ENCODE results near the gene SLC6A18.
"Not testable (repeated sequence)": the region's sequence is repeated elsewhere in the genome, so short reads cannot be mapped to it uniquely, and the experiment has no call there.

GRCh38 chr5:1275397-1276391, 50.5 kb downstream of the SLC6A18 start:
- TF ChIP-seq FOXM1 (IDR thresholded peaks at IDR 0.05; ENCODE audit: low read depth); SIN3A (IDR thresholded peaks at IDR 0.05; ENCODE audit: borderline replicate concordance, low read depth, low read length); CTCF (IDR thresholded peaks at IDR 0.05); FOXJ3 (CRISPR knock-in tag; IDR thresholded peaks at IDR 0.05); YY1 (IDR thresholded peaks at IDR 0.05; ENCODE audit: low read depth); ELF1 (IDR thresholded peaks at IDR 0.05); EZH2phosphoT487 (IDR thresholded peaks at IDR 0.05; ENCODE audit: borderline replicate concordance, low read depth); POLR2AphosphoS5 (IDR thresholded peaks at IDR 0.05; ENCODE audit: low read depth, low read length); MXI1 (IDR thresholded peaks at IDR 0.05; ENCODE audit: low read depth, low read length); ZBTB33 (IDR thresholded peaks at IDR 0.05; ENCODE audit: borderline replicate concordance, low read depth); SMC3 (IDR thresholded peaks at IDR 0.05; ENCODE audit: low read depth, low read length); MAX (IDR thresholded peaks at IDR 0.05; ENCODE audit: low read depth); USF2 (IDR thresholded peaks at IDR 0.05; ENCODE audit: borderline replicate concordance, low read depth, low read length); RXRA (IDR thresholded peaks at IDR 0.05; ENCODE audit: borderline replicate concordance, low read depth): not testable (repeated sequence)

All from SK-N-SH (cell line).